ENCODE results near the gene NFU1. TPM values are rescaled to one million over a fixed set of nuclear protein-coding genes. Genes with fewer than 3 reads are reported as not detected.

The NFU1 gene
- total RNA-seq, 1 donor from 2014 or later, result 117 TPM

- Histone ChIP-seq H3K27me3 (ENCODE audit: low read depth) (no peaks in the 10 kb centered on the region), H3K9me3 (replicated peaks) (no peaks in the 10 kb centered on the region), H3K36me3 (no peaks in the 10 kb centered on the region), H3K4me1 (peaks cover 33% of the 10 kb centered on the region), H3K27ac (replicated peaks) (no peak overlapping the region), H3K4me3 (no peak overlapping the region)
- no peak for TF ChIP-seq CTCF (IDR thresholded peaks at IDR 0.05; ENCODE audit: borderline replicate concordance)
- intact Hi-C loops (cut with micrococcal nuclease), result no loop called here
- DNase-seq, result no peak
Measured at GRCh38 chr2:69380072-69380917, 56.9 kb downstream of the NFU1 start.

- Histone ChIP-seq H3K4me3 (no peak overlapping the region), H3K27ac (replicated peaks) (no peak overlapping the region), H3K4me1 (peaks cover 9% of the 10 kb centered on the region), H3K9me3 (replicated peaks) (no peaks in the 10 kb centered on the region), H3K27me3 (ENCODE audit: low read depth) (no peaks in the 10 kb centered on the region), H3K36me3 (peaks cover 19% of the 10 kb centered on the region)
- DNase-seq, result no peak
- TF ChIP-seq CTCF (IDR thresholded peaks at IDR 0.05; ENCODE audit: borderline replicate concordance), result no peak
- intact Hi-C loops (cut with micrococcal nuclease), result no loop called here
Measured at GRCh38 chr2:69376403-69376802, 60.8 kb downstream of the NFU1 start.

GRCh38 chr2:69375494-69376353 lies 61.5 kb downstream of the NFU1 start:
- Histone ChIP-seq H3K4me1 (peaks cover 7% of the 10 kb centered on the region), H3K9me3 (replicated peaks) (no peaks in the 10 kb centered on the region), H3K4me3 (no peak overlapping the region), H3K36me3 (peaks cover 26% of the 10 kb centered on the region), H3K27me3 (ENCODE audit: low read depth) (no peaks in the 10 kb centered on the region), H3K27ac (replicated peaks) (no peak overlapping the region)
- peak; percentile 80 for TF ChIP-seq CTCF (IDR thresholded peaks at IDR 0.05; ENCODE audit: borderline replicate concordance)
- no peak for DNase-seq
- intact Hi-C loops (cut with micrococcal nuclease), result no loop called here

GRCh38 chr2:69372767-69373166 lies 64.5 kb downstream of the NFU1 start:
- intact Hi-C loops (cut with micrococcal nuclease), result no loop called here
- H3K36me3 ChIP-seq, result peaks cover 56% of the 10 kb centered on the region

More at GRCh38 chr2:69372767-69373166, 64.5 kb downstream of the NFU1 start:
- Histone ChIP-seq H3K27ac (replicated peaks) (no peak overlapping the region), H3K4me1 (peaks cover 7% of the 10 kb centered on the region), H3K9me3 (replicated peaks) (no peaks in the 10 kb centered on the region), H3K4me3 (no peak overlapping the region), H3K27me3 (ENCODE audit: low read depth) (no peaks in the 10 kb centered on the region)
- DNase-seq, result no peak
- no peak for TF ChIP-seq CTCF (IDR thresholded peaks at IDR 0.05; ENCODE audit: borderline replicate concordance)

All from left ventricle myocardium inferior (tissue), 1 donor.